ENCODE data around the gene CCDC88A. TPM values are rescaled to one million over a fixed set of nuclear protein-coding genes. Genes with fewer than 3 reads are reported as not detected.

Gene CCDC88A
- total RNA-seq, 2 donors from 2014 or later: 50.0 to 74.5 TPM

DNA sequence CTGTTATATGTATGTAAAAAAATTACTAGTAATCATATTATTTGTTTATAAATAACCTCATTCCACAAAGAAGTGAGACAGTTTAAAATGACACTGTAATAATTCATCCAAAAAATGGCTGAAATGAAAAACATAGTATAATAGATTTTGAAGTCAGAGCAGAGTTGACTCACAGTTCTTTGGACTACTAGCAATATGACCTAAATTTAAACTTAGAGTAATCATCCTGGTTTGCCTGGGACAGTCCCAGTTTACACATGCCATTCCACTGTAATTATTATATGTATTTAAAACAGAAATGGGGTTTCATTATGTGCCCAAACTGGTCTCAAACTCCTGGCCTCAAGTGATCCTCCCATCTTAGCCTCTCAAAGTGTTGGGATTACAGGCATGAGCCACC, 48.3 kb downstream of the CCDC88A start:
- no peak for ATAC-seq (ENCODE audit: insufficient number of reproducible peaks, low FRiP score, low read depth)
- TF ChIP-seq, protein P1, sequence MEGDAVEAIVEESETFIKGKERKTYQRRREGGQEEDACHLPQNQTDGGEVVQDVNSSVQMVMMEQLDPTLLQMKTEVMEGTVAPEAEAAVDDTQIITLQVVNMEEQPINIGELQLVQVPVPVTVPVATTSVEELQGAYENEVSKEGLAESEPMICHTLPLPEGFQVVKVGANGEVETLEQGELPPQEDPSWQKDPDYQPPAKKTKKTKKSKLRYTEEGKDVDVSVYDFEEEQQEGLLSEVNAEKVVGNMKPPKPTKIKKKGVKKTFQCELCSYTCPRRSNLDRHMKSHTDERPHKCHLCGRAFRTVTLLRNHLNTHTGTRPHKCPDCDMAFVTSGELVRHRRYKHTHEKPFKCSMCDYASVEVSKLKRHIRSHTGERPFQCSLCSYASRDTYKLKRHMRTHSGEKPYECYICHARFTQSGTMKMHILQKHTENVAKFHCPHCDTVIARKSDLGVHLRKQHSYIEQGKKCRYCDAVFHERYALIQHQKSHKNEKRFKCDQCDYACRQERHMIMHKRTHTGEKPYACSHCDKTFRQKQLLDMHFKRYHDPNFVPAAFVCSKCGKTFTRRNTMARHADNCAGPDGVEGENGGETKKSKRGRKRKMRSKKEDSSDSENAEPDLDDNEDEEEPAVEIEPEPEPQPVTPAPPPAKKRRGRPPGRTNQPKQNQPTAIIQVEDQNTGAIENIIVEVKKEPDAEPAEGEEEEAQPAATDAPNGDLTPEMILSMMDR (IDR thresholded peaks at IDR 0.05): no peak
- Histone ChIP-seq H3K27me3 (replicated peaks; ENCODE audit: insufficient read depth) (no peaks in the 10 kb centered on the region), H3K36me3 (no peaks in the 10 kb centered on the region), H3K27ac (no peak overlapping the region), H3K4me1 (ENCODE audit: control insufficient read depth in 1 of 2, low read depth in 2 of 2) (peaks cover 5 to 11% of the 10 kb centered on the region in 2 donors), H3K9me3 (no peaks in the 10 kb centered on the region), H3K4me3 (no peak overlapping the region)
- no peak for DNase-seq (ENCODE audit: low spot score)

DNA sequence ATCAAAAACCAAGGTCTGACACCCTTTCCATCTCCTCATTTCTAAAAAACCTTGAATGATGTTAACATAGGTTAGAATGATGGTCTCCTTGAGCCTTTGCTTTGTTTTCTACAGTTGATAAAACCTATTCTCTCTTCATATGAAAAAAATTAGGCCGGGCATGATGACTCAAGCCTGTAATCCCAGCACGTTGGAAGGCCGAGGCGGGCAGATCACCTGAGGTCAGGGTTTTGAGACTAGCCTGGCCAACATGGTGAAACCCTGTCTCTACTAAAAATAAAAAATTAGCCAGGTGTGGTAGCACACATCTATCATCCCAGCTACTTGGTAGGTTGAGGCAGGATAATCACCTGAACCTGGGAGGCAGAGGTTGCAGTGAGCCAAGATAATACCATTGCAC, 49.4 kb downstream of the CCDC88A start:
- Histone ChIP-seq H3K9me3 (no peaks in the 10 kb centered on the region), H3K36me3 (no peaks in the 10 kb centered on the region), H3K27me3 (replicated peaks; ENCODE audit: insufficient read depth) (no peaks in the 10 kb centered on the region), H3K27ac (no peak overlapping the region), H3K4me1 (ENCODE audit: control insufficient read depth in 1 of 2, low read depth in 2 of 2) (peaks cover 12 to 17% of the 10 kb centered on the region in 2 donors), H3K4me3 (no peak overlapping the region)
- no peak for DNase-seq (ENCODE audit: low spot score)
- no peak for ATAC-seq (ENCODE audit: insufficient number of reproducible peaks, low FRiP score, low read depth)
- TF ChIP-seq, protein P1 (IDR thresholded peaks at IDR 0.05): no peak

DNA sequence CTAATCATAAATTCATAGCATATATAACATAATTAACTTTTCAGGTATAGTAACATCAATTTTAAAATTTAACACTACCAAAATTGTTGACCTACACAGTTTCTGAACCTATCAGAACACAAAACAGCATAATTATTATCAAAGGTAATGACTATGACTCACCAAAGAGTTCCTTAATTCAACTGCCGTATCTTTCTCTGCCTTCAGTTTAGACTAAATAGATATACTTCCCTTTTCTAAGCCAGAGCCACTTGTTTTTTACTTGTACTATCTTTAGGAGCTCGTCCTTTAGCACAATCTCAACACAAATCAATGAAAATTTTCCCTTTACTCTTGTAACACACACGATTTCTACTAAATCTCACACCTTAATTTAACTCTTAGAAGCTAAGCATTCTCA, 54.4 kb downstream of the CCDC88A start:
- H3K27ac ChIP-seq: peak overlapping the region; percentile 4 to 49
- no peaks in the 10 kb centered on the region for H3K27me3 ChIP-seq (replicated peaks; ENCODE audit: insufficient read depth)
- H3K4me1 ChIP-seq (ENCODE audit: control insufficient read depth in 1 of 2, low read depth in 2 of 2): peaks cover 22 to 31% of the 10 kb centered on the region in 2 donors
- H3K4me3 ChIP-seq: no peak overlapping the region
- TF ChIP-seq, protein P1 (IDR thresholded peaks at IDR 0.05): no peak
- H3K36me3 ChIP-seq: no peaks in the 10 kb centered on the region
- DNase-seq (ENCODE audit: low spot score) (no peak), ATAC-seq (ENCODE audit: insufficient number of reproducible peaks, low FRiP score, low read depth) (no peak)
- H3K9me3 ChIP-seq: no peaks in the 10 kb centered on the region

DNA sequence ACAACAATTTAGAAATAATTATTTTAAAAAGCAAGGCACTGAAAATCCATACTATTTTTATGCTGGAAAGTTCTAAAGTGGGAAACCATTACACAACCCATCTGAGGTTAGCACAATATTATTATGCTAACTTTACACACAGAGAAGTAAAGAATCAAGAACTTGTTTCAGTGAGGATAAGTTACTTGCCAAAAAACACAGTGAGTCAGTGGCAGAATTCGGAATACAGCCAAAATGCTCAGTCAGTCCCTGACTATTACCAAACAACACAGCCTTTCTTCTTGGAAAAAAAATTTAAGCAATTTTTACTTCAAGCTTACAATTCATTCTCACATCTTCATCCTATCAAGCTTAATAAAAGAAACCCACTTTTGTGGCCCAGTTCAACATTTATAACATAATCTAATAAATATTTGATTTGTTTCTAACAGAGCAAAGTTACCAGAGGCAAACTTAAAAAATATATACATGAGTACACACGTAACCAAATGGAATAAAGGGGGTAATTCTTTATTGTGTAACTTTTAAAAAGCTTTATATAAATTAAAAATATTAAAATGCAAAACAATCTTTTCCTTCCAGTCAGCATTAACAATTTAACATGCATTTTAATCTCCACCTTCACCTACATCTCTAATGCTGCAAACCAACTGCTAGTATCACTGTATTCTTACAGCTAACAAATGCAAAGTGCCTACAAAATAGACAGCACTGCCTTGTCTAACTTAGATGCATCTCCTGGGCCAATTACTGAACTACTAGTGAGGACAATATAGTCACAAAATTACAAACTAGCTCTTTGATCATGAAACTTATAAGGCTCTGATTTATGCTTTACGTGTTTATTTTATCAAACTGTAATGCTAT, 55.2 kb downstream of the CCDC88A start:
- Histone ChIP-seq H3K36me3 (no peaks in the 10 kb centered on the region), H3K27me3 (replicated peaks; ENCODE audit: insufficient read depth) (no peaks in the 10 kb centered on the region), H3K9me3 (no peaks in the 10 kb centered on the region), H3K4me1 (ENCODE audit: control insufficient read depth in 1 of 2, low read depth in 2 of 2) (peaks cover 22 to 31% of the 10 kb centered on the region in 2 donors), H3K4me3 (peak overlapping the region; percentile 16), H3K27ac (peak overlapping the region in 1 of 2 donors; percentile 49)
- TF ChIP-seq, protein P1 (IDR thresholded peaks at IDR 0.05): no peak
- ATAC-seq (ENCODE audit: insufficient number of reproducible peaks, low FRiP score, low read depth) (peak; percentile 100), DNase-seq (ENCODE audit: low spot score) (peak; percentile 10)

DNA sequence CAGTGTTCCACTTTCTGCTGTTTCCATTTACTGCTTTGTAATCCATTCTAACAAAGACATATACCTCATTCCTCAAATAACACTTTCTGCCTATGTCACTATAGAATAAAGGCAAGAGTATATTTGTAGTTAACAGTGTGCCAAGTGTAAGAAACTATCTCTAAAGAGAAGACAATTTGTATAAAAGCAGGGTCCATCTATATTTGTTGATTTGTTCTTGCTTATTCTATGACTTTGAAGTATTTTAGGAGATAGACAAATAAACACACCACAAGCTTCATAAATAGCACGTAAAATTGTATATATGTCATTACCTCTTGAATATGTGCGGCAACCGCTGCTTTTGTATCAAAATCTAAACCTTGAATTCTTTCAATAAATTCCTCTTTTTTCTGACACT, 56.0 kb downstream of the CCDC88A start:
- no peaks in the 10 kb centered on the region for H3K27me3 ChIP-seq (replicated peaks; ENCODE audit: insufficient read depth)
- H3K27ac ChIP-seq: peak overlapping the region in 1 of 2 donors; percentile 49

More for the DNA sequence above, 56.0 kb downstream of the CCDC88A start:
- peaks cover 22 to 31% of the 10 kb centered on the region in 2 donors for H3K4me1 ChIP-seq (ENCODE audit: control insufficient read depth in 1 of 2, low read depth in 2 of 2)
- peak overlapping the region; percentile 15 for H3K4me3 ChIP-seq
- no peak for ATAC-seq (ENCODE audit: insufficient number of reproducible peaks, low FRiP score, low read depth)
- no peak for DNase-seq (ENCODE audit: low spot score)
- no peaks in the 10 kb centered on the region for H3K36me3 ChIP-seq
- TF ChIP-seq, protein P1 (IDR thresholded peaks at IDR 0.05): no peak
- no peaks in the 10 kb centered on the region for H3K9me3 ChIP-seq
